C4-2B (cell line): ENCODE measurements around the gene GNAT1.

Experiments used
- CTCF ChIP-seq: fragments of 450-650 bp; conservative IDR thresholded peaks from 2 replicates; pipeline ENCODE4 v1.5.1; 2017; ENCODE audit warnings: mild to moderate bottlenecking
- ZFX ChIP-seq: fragments of 450-650 bp; IDR thresholded peaks from 2 replicates; pipeline ENCODE4 v1.6.1; 2017

GRCh38 chr3:50208677-50209344 is 17.4 kb downstream of the GNAT1 start:
- TF ChIP-seq CTCF (no peak), ZFX (no peak)
